Left lung (tissue), 14 donors: ENCODE data around the gene EPHA10. TPM values are rescaled to one million over a fixed set of nuclear protein-coding genes. Genes with fewer than 3 reads are reported as not detected.

ENCODE experiments used
- ATAC-seq: fragments of 200-7000 bp; cut with Tn5 transposase; one replicate; pipeline ENCODE4 v1.9.1; 2020; ENCODE audit warnings: moderate library complexity
- DNase-seq, 4 donors: peaks; one replicate each; pipeline ENCODE4 v3.0.0-alpha.2; 2013 to 2020
- H3K27ac ChIP-seq, 2 donors: fragments of 200-600 bp; sonication (generic) in 1 of 2; one replicate each; pipeline versions ENCODE4 v1.5.0 to v1.8.0; 2020 to 2021
- H3K27me3 ChIP-seq, 2 donors: fragments of 200-600 bp; sonication (generic) in 1 of 2; one replicate each; pipeline versions ENCODE4 v1.5.0 to v1.8.0; 2020 to 2021
- H3K36me3 ChIP-seq, 2 donors: fragments of 200-600 bp; sonication (generic) in 1 of 2; one replicate each; pipeline versions ENCODE4 v1.5.0 to v1.8.0; 2020 to 2021
- H3K4me1 ChIP-seq, 2 donors: fragments of 200-600 bp; one replicate each; pipeline ENCODE4 v1.8.0; 2021
- H3K4me3 ChIP-seq, 2 donors: fragments of 200-600 bp; sonication (generic) in 1 of 2; one replicate each; pipeline versions ENCODE4 v1.5.0 to v1.8.0; 2020 to 2021; ENCODE audit warnings: mild to moderate bottlenecking in 1 of 2
- H3K9me3 ChIP-seq, 2 donors: fragments of 200-600 bp; sonication (generic) in 1 of 2; one replicate each; pipeline versions ENCODE4 v1.5.0 to v1.8.0; 2020 to 2021
- CTCF ChIP-seq, 2 donors: fragments of 200-600 bp; sonication (generic) in 1 of 2; IDR thresholded peaks; one replicate each; pipeline versions ENCODE4 v1.5.0 to v1.8.0; 2021; ENCODE audit warnings: antibody characterized with exemption in 2 of 2
- intact Hi-C, 2 donors: fragments of 100-400 bp; cut with DNase I; formaldehyde crosslinking; loops; one replicate each; pipeline versions ENCODE4 v1.11.2 to v1.14.2; 2022
- long read RNA-seq, 12 donors: library from polyadenylated mRNA in 2 of 12; unstranded in 2 of 12; transcript quantifications; one replicate each; pipeline ENCODE4 v2.0.0 and lab custom pipeline, GENCODE V29; 2019 to 2026
- polyA plus RNA-seq, 6 donors: library from polyadenylated mRNA; unstranded; fragments of 120-200 nt; gene quantifications; one replicate each; pipeline ENCODE4 v1.2.1, GENCODE V29; 2013; ENCODE audit not compliant: insufficient read length in 6 of 6
- total RNA-seq, 2 donors: library from RNA; stranded (reverse); fragmentation: NEBNext Ultra II Directional; extraction: Animal tissue kit (Norgen Biotek cat#: 25700); gene quantifications; one replicate each; pipeline ENCODE4 v1.2.1, GENCODE V29; 2021
- donor health status: DM: no; HTN: yes; CAD: no.
- donor health status: DM: no; HTN: no; CAD: no.

EPHA10 gene
- total RNA-seq (1 to 10 TPM; 2.3 to 3.2 TPM), polyA plus RNA-seq (under 1 TPM; 0.13 to 0.25 (median 0.18) TPM)
- long read RNA-seq, donor 1, result 0 reads
- long read RNA-seq, donor 2, result 0 reads
- long read RNA-seq, donor 3, result 0 reads
- long read RNA-seq, donor 4, result 0 reads
- long read RNA-seq, donor 5, result 0 reads
- long read RNA-seq, donor 6, result 0 reads
- long read RNA-seq, donor 7, result 0 reads
- long read RNA-seq, donor 8, result 0 reads
- long read RNA-seq, donor 9, result 0 reads
- long read RNA-seq, donor 10, result 0 reads
- long read RNA-seq, donor 11, full-length matches to known transcripts, result 3 of 3 reads
- long read RNA-seq, donor 11, partial matches to known transcripts, result 0 of 3 reads
- long read RNA-seq, donor 11, other reads (novel, unspliced or antisense), result 0 of 3 reads
- long read RNA-seq, donor 12, result 0 reads

- DNase-seq, result peak in 1 of 4 donors; percentile 66
- H3K4me3 ChIP-seq, result no peak within 1 kb of the TSS
- H3K27ac ChIP-seq, result no peak within 1 kb of the TSS
- intact Hi-C loops, result no loop called here
- H3K27me3 ChIP-seq, result peaks cover 26 to 98% of the 10 kb centered on the region in 2 donors
- H3K36me3 ChIP-seq, result no peaks in the 10 kb centered on the region
- H3K9me3 ChIP-seq, result no peaks in the 10 kb centered on the region
- H3K4me1 ChIP-seq, result no peaks in the 10 kb centered on the region
- no peak for ATAC-seq
- TF ChIP-seq CTCF (IDR thresholded peaks at IDR 0.05), result no peak
These were observed at the start of gene EPHA10 for GRCh38 chr1:37764888-37765441. TSS of gene EPHA10 (minus strand) at chr1:37765120. CDS start at chr1:37765066, 54 bp downstream.

DNA sequence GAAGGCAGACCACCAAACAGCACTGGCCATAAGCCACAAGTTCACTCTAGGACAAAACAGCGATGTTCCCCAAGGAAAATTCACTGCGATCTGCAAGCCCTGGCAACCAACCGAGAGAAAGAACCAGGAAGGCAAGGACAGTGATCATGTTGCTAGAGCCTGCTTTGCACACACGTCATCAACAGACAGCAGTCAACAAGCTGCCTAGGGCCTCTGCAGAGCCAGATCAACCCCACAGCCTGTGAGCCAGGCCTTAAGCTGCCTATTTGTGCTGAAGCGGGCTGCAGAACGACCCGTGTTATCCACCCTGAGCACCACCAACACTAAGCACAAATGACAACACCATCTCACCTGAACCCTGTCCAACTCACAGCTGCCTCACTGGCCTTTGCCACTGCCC is 49.3 kb upstream of the EPHA10 start:
- Histone ChIP-seq H3K4me1 (peaks cover 2 to 48% of the 10 kb centered on the region in 2 donors), H3K27me3 (no peaks in the 10 kb centered on the region), H3K4me3 (no peak overlapping the region), H3K27ac (no peak overlapping the region), H3K9me3 (no peaks in the 10 kb centered on the region), H3K36me3 (peaks cover 0 to 73% of the 10 kb centered on the region in 2 donors)
- no peak for TF ChIP-seq CTCF (IDR thresholded peaks at IDR 0.05)
- no peak for DNase-seq
- intact Hi-C loops, result no loop called here
- no peak for ATAC-seq

- no peak for TF ChIP-seq CTCF (IDR thresholded peaks at IDR 0.05)
- H3K4me1 ChIP-seq, result peaks cover 7 to 54% of the 10 kb centered on the region in 2 donors
- H3K4me3 ChIP-seq, result no peak overlapping the region
- ATAC-seq, result no peak
- intact Hi-C loops, result no loop called here
- H3K36me3 ChIP-seq, result peaks cover 0 to 67% of the 10 kb centered on the region in 2 donors
- no peaks in the 10 kb centered on the region for H3K9me3 ChIP-seq
- DNase-seq, result no peak
- no peak overlapping the region for H3K27ac ChIP-seq
- H3K27me3 ChIP-seq, result no peaks in the 10 kb centered on the region
These were observed 48.7 kb upstream of the EPHA10 start for GRCh38 chr1:37813529-37814145.

GRCh38 chr1:37811027-37811655 is 46.2 kb upstream of the EPHA10 start:
- ATAC-seq, result peak; percentile 30
- H3K27ac ChIP-seq, result peak overlapping the region in 1 of 2 donors; percentile 28

More at GRCh38 chr1:37811027-37811655, 46.2 kb upstream of the EPHA10 start:
- Histone ChIP-seq H3K36me3 (peaks cover 0 to 50% of the 10 kb centered on the region in 2 donors), H3K9me3 (no peaks in the 10 kb centered on the region), H3K27me3 (no peaks in the 10 kb centered on the region), H3K4me3 (no peak overlapping the region), H3K4me1 (peaks cover 14 to 67% of the 10 kb centered on the region in 2 donors)
- intact Hi-C loops, result no loop called here
- peak; percentile 74 to 82 for TF ChIP-seq CTCF (IDR thresholded peaks at IDR 0.05)
- peak in 3 of 4 donors; percentile 52 to 87 (median 75) for DNase-seq
